ENCODE results near the gene RAMP1. TPM values are rescaled to one million over a fixed set of nuclear protein-coding genes. Genes with fewer than 3 reads are reported as not detected.
A peak's percentile ranks its signal among the peaks of the same experiment; 100 is the strongest.
"Not testable (repeated sequence)": the region's sequence is repeated elsewhere in the genome, so short reads cannot be mapped to it uniquely, and the experiment has no call there.

The RAMP1 gene
- total RNA-seq, 2 donors from 2014 or later, result 2.7 to 27.2 TPM

GRCh38 chr2:237941239-237941638 is 81.8 kb downstream of the RAMP1 start:
- no peaks in the 10 kb centered on the region for H3K36me3 ChIP-seq
- TF ChIP-seq CTCF (IDR thresholded peaks at IDR 0.05), result no peak
- intact Hi-C loops (cut with DNase I), result no loop called here
- no peak for DNase-seq
- H3K4me1 ChIP-seq, result no peaks in the 10 kb centered on the region
- H3K27me3 ChIP-seq, result no peaks in the 10 kb centered on the region
- no peaks in the 10 kb centered on the region for H3K9me3 ChIP-seq
- H3K27ac ChIP-seq, result peak overlapping the region; percentile 4
- no peak overlapping the region for H3K4me3 ChIP-seq
- H3K9ac ChIP-seq (ENCODE audit: low read depth in 2 of 2, low read length in 2 of 2), result no peak overlapping the region

- Histone ChIP-seq H3K27me3 (no peaks in the 10 kb centered on the region), H3K4me1 (no peaks in the 10 kb centered on the region), H3K9me3 (no peaks in the 10 kb centered on the region), H3K27ac (no peak overlapping the region), H3K36me3 (no peaks in the 10 kb centered on the region), H3K4me3 (no peak overlapping the region), H3K9ac (ENCODE audit: low read depth in 2 of 2, low read length in 2 of 2) (no peak overlapping the region)
- no peak for TF ChIP-seq CTCF (IDR thresholded peaks at IDR 0.05)
- no peak for DNase-seq
- intact Hi-C loops (cut with DNase I), result no loop called here
Measured at GRCh38 chr2:237942513-237942899, 83.1 kb downstream of the RAMP1 start.

- DNase-seq, result no peak
- H3K9me3 ChIP-seq, result no peaks in the 10 kb centered on the region
- no peak overlapping the region for H3K4me3 ChIP-seq
- no peaks in the 10 kb centered on the region for H3K4me1 ChIP-seq
- no peaks in the 10 kb centered on the region for H3K36me3 ChIP-seq
- H3K9ac ChIP-seq (ENCODE audit: low read depth in 2 of 2, low read length in 2 of 2), result no peak overlapping the region
- TF ChIP-seq CTCF (IDR thresholded peaks at IDR 0.05), result no peak
- H3K27ac ChIP-seq, result no peak overlapping the region
- H3K27me3 ChIP-seq, result no peaks in the 10 kb centered on the region
- intact Hi-C loops (cut with DNase I), result no loop called here
Measured at GRCh38 chr2:237943395-237944094, 84.1 kb downstream of the RAMP1 start.

GRCh38 chr2:237944302-237944701 is 84.9 kb downstream of the RAMP1 start:
- intact Hi-C loops (cut with DNase I), result no loop called here
- no peak for DNase-seq
- H3K27ac ChIP-seq, result no peak overlapping the region

GRCh38 chr2:237946423-237946822 is 87.0 kb downstream of the RAMP1 start:
- Histone ChIP-seq H3K9me3 (no peaks in the 10 kb centered on the region), H3K9ac (ENCODE audit: low read depth in 2 of 2, low read length in 2 of 2) (no peak overlapping the region), H3K4me3 (no peak overlapping the region), H3K36me3 (no peaks in the 10 kb centered on the region), H3K4me1 (no peaks in the 10 kb centered on the region), H3K27ac (no peak overlapping the region), H3K27me3 (no peaks in the 10 kb centered on the region)
- intact Hi-C loops (cut with DNase I), result no loop called here
- TF ChIP-seq CTCF (IDR thresholded peaks at IDR 0.05), result no peak
- DNase-seq, result no peak

More at GRCh38 chr2:237944302-237944701, 84.9 kb downstream of the RAMP1 start:
- Histone ChIP-seq H3K36me3 (no peaks in the 10 kb centered on the region), H3K4me1 (no peaks in the 10 kb centered on the region), H3K4me3 (no peak overlapping the region), H3K9ac (ENCODE audit: low read depth in 2 of 2, low read length in 2 of 2) (no peak overlapping the region), H3K27me3 (no peaks in the 10 kb centered on the region), H3K9me3 (no peaks in the 10 kb centered on the region)
- no peak for TF ChIP-seq CTCF (IDR thresholded peaks at IDR 0.05)

GRCh38 chr2:237951354-237951753 is 91.9 kb downstream of the RAMP1 start:
- intact Hi-C loops (cut with DNase I); H3K9me3 ChIP-seq; H3K4me3 ChIP-seq; H3K4me1 ChIP-seq; DNase-seq; H3K27ac ChIP-seq; H3K9ac ChIP-seq (ENCODE audit: low read depth in 2 of 2, low read length in 2 of 2); H3K36me3 ChIP-seq: not testable (repeated sequence)
- peaks cover 14% of the 10 kb centered on the region for H3K27me3 ChIP-seq
